GM12892 (cell line): Measurements from ENCODE around the gene ASB2.

ENCODE experiments used
- POLR2AphosphoS5 ChIP-seq: IDR thresholded peaks from 2 replicates; pipeline ENCODE4 v1.6.1; 2011; ENCODE audit warnings: low read depth, low read length, control low read depth
- TAF1 ChIP-seq: IDR thresholded peaks from 2 replicates; pipeline ENCODE4 v1.6.1; 2011; ENCODE audit warnings: low read depth, mild to moderate bottlenecking, control low read depth, low read length, borderline replicate concordance

GRCh38 chr14:93952829-93953228 lies 23.5 kb downstream of the ASB2 start:
- TF ChIP-seq POLR2AphosphoS5 (no peak), TAF1 (no peak)
